K562 (cell line): Measurements from ENCODE around the gene DPY19L3. TPM values are rescaled to one million over a fixed set of nuclear protein-coding genes. Genes with fewer than 3 reads are reported as not detected.

Experiments used
- EP400 ChIP-seq: fragments of 450-650 bp; IDR thresholded peaks from 2 replicates; pipeline ENCODE4 v1.6.1; 2017; ENCODE audit warnings: antibody characterized with exemption, mild to moderate bottlenecking, moderate library complexity
- ETV5 ChIP-seq: sonication (generic); formaldehyde crosslinking; IDR thresholded peaks from 2 replicates; pipeline ENCODE4 v1.4.0; 2020; ENCODE audit warnings: low read depth, mild to moderate bottlenecking, missing genetic modification reagents
- HLTF ChIP-seq: fragments of 450-650 bp; IDR thresholded peaks from 2 replicates; pipeline ENCODE4 v1.6.1; 2016
- MYBL2 ChIP-seq, 2 experiments: fragments of 450-650 bp in 1 of 2; sonication (generic) in 1 of 2; formaldehyde crosslinking in 1 of 2; IDR thresholded peaks; 2 replicates each; pipeline versions ENCODE4 v1.6.1 to v1.8.1; 2017 to 2022; ENCODE audit warnings: borderline replicate concordance in 1 of 2, inconsistent platforms in 1 of 2, low read depth in 1 of 2, mild to moderate bottlenecking in 1 of 2, missing genetic modification reagents in 1 of 2, moderate library complexity in 1 of 2
- MYNN ChIP-seq, 2 experiments: sonication (generic); formaldehyde crosslinking in 1 of 2; IDR thresholded peaks; 2 replicates each; pipeline versions ENCODE4 v1.5.0 to v1.6.1; 2016 to 2020; ENCODE audit warnings: antibody characterized with exemption in 1 of 2, missing genetic modification reagents in 1 of 2
- POLR2H ChIP-seq: IDR thresholded peaks from 2 replicates; pipeline ENCODE4 v1.6.1; 2016; ENCODE audit warnings: missing genetic modification characterization, low read depth, mild to moderate bottlenecking, control low read depth, missing compliant biosample characterization, moderate library complexity
- PRPF4 ChIP-seq: fragments of 200-400 bp; formaldehyde crosslinking; IDR thresholded peaks from one replicate; pipeline ENCODE4 v1.6.1; 2017; ENCODE audit warnings: low read length, low read depth, mild to moderate bottlenecking; ENCODE audit not compliant: insufficient read depth, poor library complexity, severe bottlenecking
- RBM25 ChIP-seq: fragments of 200-400 bp; formaldehyde crosslinking; IDR thresholded peaks from 2 replicates; pipeline ENCODE4 v1.6.1; 2018; ENCODE audit warnings: low read length, low read depth, moderate library complexity; ENCODE audit not compliant: severe bottlenecking
- STAG1 ChIP-seq: sonication (generic); formaldehyde crosslinking; IDR thresholded peaks from 2 replicates; pipeline ENCODE4 v1.5.0; 2020; ENCODE audit warnings: missing genetic modification reagents, borderline replicate concordance
- ZNF133 ChIP-seq: fragments of 250-450 bp; sonication (Bioruptor Pico); IDR thresholded peaks from 2 replicates; pipeline ENCODE4 v1.4.0; 2020; ENCODE audit warnings: mild to moderate bottlenecking
- ZNF239 ChIP-seq: fragments of 250-450 bp; sonication (Bioruptor Pico); IDR thresholded peaks from 2 replicates; pipeline ENCODE4 v1.4.0; 2020; ENCODE audit warnings: mild to moderate bottlenecking
- ZNF431 ChIP-seq: sonication (generic); formaldehyde crosslinking; IDR thresholded peaks from 2 replicates; pipeline ENCODE4 v1.8.0; 2022; ENCODE audit warnings: mild to moderate bottlenecking, missing genetic modification reagents
- polyA plus RNA-seq, 8 experiments: library from polyadenylated mRNA; depleted of rRNA in 4 of 8; stranded (reverse) in 5 of 8; unstranded in 3 of 8; fragments of >200 nt; fragmentation: Nextera tagmentation in 2 of 8; fragmentation: Illumina TruSeq in 1 of 8; extraction: Ambion mirVana in 2 of 8; extraction: Trizol in 1 of 8; gene quantifications; 2 replicates each; pipeline versions ENCODE4 v1.2.1 to v1.2.3, GENCODE V29; 2011 to 2014; ENCODE audit warnings: inconsistent platforms in 1 of 8, missing spikeins in 1 of 8
- total RNA-seq, 7 experiments: library from RNA; depleted of rRNA in 6 of 7; stranded (reverse); fragments of >200 nt in 6 of 7; fragmentation: Illumina TruSeq in 2 of 7; extraction: Trizol in 2 of 7; gene quantifications; 2 replicates each; pipeline versions ENCODE4 v1.2.1 to v1.2.3, GENCODE V29; 2011 to 2021; ENCODE audit warnings: low replicate concordance in 1 of 7
- TF ChIP-seq, protein P1 (sequence below), 2 experiments: fragments of 450-650 bp; IDR thresholded peaks; 2 replicates each; pipeline ENCODE4 v1.6.1; 2018; ENCODE audit warnings: mild to moderate bottlenecking in 2 of 2, low read depth in 1 of 2; ENCODE audit not compliant: partially characterized antibody in 2 of 2
- TF ChIP-seq, protein P2 (sequence below), 3 experiments: fragments of 200-800 bp in 1 of 3; fragments of 250-450 bp in 1 of 3; fragments of 450-650 bp in 1 of 3; sonication (Bioruptor Pico) in 1 of 3; sonication (Bioruptor generic) in 1 of 3; formaldehyde crosslinking in 1 of 3; IDR thresholded peaks; 2 replicates each; pipeline versions ENCODE4 v1.6.1 to v1.8.0; 2016 to 2022; ENCODE audit warnings: mild to moderate bottlenecking in 2 of 3, missing genetic modification characterization in 2 of 3, missing compliant biosample characterization in 1 of 3, moderate library complexity in 1 of 3
- TF ChIP-seq, protein P3 (sequence below), 2 experiments: fragments of 450-650 bp; IDR thresholded peaks; 2 replicates each; pipeline ENCODE4 v1.6.1; 2016

DPY19L3 gene
- total and polyA plus RNA-seq, 9 of the 15 experiments (the other 6 are each of a cell fraction or from before 2014, with no cell fraction given), result 4.7 to 39.2 (median 22.0) TPM

DNA sequence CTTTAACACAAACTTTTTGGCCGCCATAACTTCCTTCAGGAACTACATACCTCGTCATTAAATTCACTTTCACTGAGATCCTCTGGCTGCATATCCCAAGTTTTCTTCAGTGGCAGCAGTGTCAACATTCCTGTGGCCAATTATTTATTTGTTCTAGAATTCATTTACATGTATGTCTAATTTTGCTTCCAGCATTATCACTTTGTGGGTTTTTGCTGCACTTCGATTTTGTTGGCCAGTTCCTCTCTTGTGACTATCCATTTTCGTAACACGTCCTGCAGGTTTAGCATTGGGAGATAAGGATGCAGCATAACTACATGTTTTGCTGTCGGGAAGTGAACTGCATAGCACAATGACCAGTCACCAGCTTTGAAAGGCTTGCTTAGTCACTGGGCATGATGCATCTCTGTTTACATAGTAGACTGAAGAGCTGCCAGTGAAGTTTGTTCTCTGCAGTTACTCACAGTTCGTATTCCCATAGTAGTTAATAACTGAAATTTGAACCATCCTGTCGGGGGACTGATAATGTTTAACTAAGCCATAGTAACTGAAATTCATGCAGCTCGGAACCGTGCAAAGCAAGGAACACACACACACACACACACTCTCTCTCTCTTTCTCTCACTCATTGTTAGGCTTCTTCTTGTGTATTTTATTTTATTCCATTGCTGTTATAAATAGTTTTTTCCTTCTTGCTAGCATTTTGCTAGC, 31.8 kb upstream of the DPY19L3 start (continued):
- no peak for TF ChIP-seq STAG1
- peak; percentile 29 for TF ChIP-seq POLR2H (tag)
- no peak for TF ChIP-seq RBM25
- TF ChIP-seq, protein P1, sequence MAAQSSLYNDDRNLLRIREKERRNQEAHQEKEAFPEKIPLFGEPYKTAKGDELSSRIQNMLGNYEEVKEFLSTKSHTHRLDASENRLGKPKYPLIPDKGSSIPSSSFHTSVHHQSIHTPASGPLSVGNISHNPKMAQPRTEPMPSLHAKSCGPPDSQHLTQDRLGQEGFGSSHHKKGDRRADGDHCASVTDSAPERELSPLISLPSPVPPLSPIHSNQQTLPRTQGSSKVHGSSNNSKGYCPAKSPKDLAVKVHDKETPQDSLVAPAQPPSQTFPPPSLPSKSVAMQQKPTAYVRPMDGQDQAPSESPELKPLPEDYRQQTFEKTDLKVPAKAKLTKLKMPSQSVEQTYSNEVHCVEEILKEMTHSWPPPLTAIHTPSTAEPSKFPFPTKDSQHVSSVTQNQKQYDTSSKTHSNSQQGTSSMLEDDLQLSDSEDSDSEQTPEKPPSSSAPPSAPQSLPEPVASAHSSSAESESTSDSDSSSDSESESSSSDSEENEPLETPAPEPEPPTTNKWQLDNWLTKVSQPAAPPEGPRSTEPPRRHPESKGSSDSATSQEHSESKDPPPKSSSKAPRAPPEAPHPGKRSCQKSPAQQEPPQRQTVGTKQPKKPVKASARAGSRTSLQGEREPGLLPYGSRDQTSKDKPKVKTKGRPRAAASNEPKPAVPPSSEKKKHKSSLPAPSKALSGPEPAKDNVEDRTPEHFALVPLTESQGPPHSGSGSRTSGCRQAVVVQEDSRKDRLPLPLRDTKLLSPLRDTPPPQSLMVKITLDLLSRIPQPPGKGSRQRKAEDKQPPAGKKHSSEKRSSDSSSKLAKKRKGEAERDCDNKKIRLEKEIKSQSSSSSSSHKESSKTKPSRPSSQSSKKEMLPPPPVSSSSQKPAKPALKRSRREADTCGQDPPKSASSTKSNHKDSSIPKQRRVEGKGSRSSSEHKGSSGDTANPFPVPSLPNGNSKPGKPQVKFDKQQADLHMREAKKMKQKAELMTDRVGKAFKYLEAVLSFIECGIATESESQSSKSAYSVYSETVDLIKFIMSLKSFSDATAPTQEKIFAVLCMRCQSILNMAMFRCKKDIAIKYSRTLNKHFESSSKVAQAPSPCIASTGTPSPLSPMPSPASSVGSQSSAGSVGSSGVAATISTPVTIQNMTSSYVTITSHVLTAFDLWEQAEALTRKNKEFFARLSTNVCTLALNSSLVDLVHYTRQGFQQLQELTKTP (IDR thresholded peaks at IDR 0.05; ENCODE audit: low read depth in 1 of 2, partially characterized antibody in 2 of 2), result peak in 1 of 2 experiments; percentile 80
- no peak for TF ChIP-seq ZNF431 (CRISPR knock-in tag)
- peak; percentile 78 for TF ChIP-seq EP400
- TF ChIP-seq, protein P2, sequence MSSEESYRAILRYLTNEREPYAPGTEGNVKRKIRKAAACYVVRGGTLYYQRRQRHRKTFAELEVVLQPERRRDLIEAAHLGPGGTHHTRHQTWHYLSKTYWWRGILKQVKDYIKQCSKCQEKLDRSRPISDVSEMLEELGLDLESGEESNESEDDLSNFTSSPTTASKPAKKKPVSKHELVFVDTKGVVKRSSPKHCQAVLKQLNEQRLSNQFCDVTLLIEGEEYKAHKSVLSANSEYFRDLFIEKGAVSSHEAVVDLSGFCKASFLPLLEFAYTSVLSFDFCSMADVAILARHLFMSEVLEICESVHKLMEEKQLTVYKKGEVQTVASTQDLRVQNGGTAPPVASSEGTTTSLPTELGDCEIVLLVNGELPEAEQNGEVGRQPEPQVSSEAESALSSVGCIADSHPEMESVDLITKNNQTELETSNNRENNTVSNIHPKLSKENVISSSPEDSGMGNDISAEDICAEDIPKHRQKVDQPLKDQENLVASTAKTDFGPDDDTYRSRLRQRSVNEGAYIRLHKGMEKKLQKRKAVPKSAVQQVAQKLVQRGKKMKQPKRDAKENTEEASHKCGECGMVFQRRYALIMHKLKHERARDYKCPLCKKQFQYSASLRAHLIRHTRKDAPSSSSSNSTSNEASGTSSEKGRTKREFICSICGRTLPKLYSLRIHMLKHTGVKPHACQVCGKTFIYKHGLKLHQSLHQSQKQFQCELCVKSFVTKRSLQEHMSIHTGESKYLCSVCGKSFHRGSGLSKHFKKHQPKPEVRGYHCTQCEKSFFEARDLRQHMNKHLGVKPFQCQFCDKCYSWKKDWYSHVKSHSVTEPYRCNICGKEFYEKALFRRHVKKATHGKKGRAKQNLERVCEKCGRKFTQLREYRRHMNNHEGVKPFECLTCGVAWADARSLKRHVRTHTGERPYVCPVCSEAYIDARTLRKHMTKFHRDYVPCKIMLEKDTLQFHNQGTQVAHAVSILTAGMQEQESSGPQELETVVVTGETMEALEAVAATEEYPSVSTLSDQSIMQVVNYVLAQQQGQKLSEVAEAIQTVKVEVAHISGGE (CRISPR knock-in tag; IDR thresholded peaks at IDR 0.05), result peak in 1 of 3 experiments; percentile 58; a peak in 2 of 6 replicates
- 0 out of 2 replicates have a peak, but pooled peaks have one; percentile 27 for TF ChIP-seq ETV5 (CRISPR knock-in tag)
- TF ChIP-seq PRPF4, result no peak
- peak; percentile 95 for TF ChIP-seq MYBL2 (IDR thresholded peaks at IDR 0.05; ENCODE audit: low read depth)
- no peak for TF ChIP-seq MYBL2 (CRISPR knock-in tag; IDR thresholded peaks at IDR 0.05; ENCODE audit: borderline replicate concordance)
- TF ChIP-seq, protein P3, sequence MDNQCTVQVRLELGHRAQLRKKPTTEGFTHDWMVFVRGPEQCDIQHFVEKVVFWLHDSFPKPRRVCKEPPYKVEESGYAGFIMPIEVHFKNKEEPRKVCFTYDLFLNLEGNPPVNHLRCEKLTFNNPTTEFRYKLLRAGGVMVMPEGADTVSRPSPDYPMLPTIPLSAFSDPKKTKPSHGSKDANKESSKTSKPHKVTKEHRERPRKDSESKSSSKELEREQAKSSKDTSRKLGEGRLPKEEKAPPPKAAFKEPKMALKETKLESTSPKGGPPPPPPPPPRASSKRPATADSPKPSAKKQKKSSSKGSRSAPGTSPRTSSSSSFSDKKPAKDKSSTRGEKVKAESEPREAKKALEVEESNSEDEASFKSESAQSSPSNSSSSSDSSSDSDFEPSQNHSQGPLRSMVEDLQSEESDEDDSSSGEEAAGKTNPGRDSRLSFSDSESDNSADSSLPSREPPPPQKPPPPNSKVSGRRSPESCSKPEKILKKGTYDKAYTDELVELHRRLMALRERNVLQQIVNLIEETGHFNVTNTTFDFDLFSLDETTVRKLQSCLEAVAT (IDR thresholded peaks at IDR 0.05), result peak; percentile 25 to 32; a peak in 1 of 4 replicates
- TF ChIP-seq ZNF239 (CRISPR knock-in tag), result no peak
- no peak for TF ChIP-seq HLTF
- TF ChIP-seq MYNN (IDR thresholded peaks at IDR 0.05), result peak; percentile 86
- no peak for TF ChIP-seq MYNN (CRISPR knock-in tag; IDR thresholded peaks at IDR 0.05)
- TF ChIP-seq ZNF133 (CRISPR knock-in tag), result no peak
